Colonic mucosa (tissue), 4 donors: ENCODE results near the gene ZMIZ1. TPM values are rescaled to one million over a fixed set of nuclear protein-coding genes. Genes with fewer than 3 reads are reported as not detected.

Source experiments
- DNase-seq: peaks from one replicate; pipeline ENCODE4 v3.0.0-alpha.2; 2020
- H3K27ac ChIP-seq: fragments of 200-600 bp; one replicate; pipeline ENCODE4 v1.8.0; 2021
- H3K27me3 ChIP-seq: fragments of 200-600 bp; one replicate; pipeline ENCODE4 v1.8.0; 2021
- H3K36me3 ChIP-seq: fragments of 200-600 bp; one replicate; pipeline ENCODE4 v1.8.0; 2021
- H3K4me1 ChIP-seq: fragments of 200-600 bp; one replicate; pipeline ENCODE4 v1.8.0; 2021; ENCODE audit warnings: mild to moderate bottlenecking
- H3K4me3 ChIP-seq: fragments of 200-600 bp; one replicate; pipeline ENCODE4 v1.8.0; 2021
- H3K9ac ChIP-seq, 2 donors: one replicate each; pipeline ENCODE4 v1.7.0; 2013; ENCODE audit warnings: control low read depth in 2 of 2, low read depth in 2 of 2, low read length in 2 of 2
- H3K9me3 ChIP-seq: fragments of 200-600 bp; one replicate; pipeline ENCODE4 v1.8.0; 2021
- intact Hi-C: fragments of 100-400 bp; cut with DNase I; formaldehyde crosslinking; loops from one replicate; pipeline ENCODE4 v1.14.1; 2022
- total RNA-seq, 2 donors: library from RNA; stranded (reverse); fragmentation: NEBNext Ultra II Directional in 1 of 2; extraction: Animal tissue kit (Norgen Biotek cat#: 25700) in 1 of 2; gene quantifications; one replicate each; pipeline ENCODE4 v1.2.1, GENCODE V29; 2021
- TF ChIP-seq, protein P1 (sequence below): fragments of 200-600 bp; IDR thresholded peaks from one replicate; pipeline ENCODE4 v1.8.0; 2022; ENCODE audit warnings: antibody characterized with exemption, mild to moderate bottlenecking
- donor health status: healthy.
- donor health status: DM: no; HTN: no; CAD: no.
- donor health status: DM: no; HTN: no; CAD: no.

The ZMIZ1 gene
- total RNA-seq, 2 donors from 2014 or later = 51.0 to 54.0 TPM

DNA sequence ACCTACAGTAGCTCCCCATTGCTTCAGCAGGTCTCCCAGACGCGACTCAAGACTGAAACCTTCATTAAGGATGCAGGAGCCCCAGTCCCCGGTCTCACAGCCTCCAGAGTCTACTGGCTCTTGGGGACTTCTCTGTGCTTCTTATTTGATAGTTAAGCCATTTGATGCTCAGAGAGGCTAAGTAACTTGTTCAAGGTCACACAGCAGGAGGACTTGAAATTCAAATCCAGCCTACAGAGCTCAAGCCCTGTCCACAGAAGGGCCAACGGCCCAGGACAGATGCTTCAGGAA, 21.2 kb upstream of the ZMIZ1 start:
- TF ChIP-seq, protein P1, sequence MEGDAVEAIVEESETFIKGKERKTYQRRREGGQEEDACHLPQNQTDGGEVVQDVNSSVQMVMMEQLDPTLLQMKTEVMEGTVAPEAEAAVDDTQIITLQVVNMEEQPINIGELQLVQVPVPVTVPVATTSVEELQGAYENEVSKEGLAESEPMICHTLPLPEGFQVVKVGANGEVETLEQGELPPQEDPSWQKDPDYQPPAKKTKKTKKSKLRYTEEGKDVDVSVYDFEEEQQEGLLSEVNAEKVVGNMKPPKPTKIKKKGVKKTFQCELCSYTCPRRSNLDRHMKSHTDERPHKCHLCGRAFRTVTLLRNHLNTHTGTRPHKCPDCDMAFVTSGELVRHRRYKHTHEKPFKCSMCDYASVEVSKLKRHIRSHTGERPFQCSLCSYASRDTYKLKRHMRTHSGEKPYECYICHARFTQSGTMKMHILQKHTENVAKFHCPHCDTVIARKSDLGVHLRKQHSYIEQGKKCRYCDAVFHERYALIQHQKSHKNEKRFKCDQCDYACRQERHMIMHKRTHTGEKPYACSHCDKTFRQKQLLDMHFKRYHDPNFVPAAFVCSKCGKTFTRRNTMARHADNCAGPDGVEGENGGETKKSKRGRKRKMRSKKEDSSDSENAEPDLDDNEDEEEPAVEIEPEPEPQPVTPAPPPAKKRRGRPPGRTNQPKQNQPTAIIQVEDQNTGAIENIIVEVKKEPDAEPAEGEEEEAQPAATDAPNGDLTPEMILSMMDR = no peak
- Histone ChIP-seq H3K4me3 (no peak overlapping the region), H3K27me3 (no peaks in the 10 kb centered on the region), H3K9me3 (no peaks in the 10 kb centered on the region), H3K9ac (no peak overlapping the region), H3K27ac (peak overlapping the region; percentile 50), H3K4me1 (peaks cover 23% of the 10 kb centered on the region), H3K36me3 (no peaks in the 10 kb centered on the region)
- intact Hi-C loops = no loop called here
- no peak for DNase-seq

DNA sequence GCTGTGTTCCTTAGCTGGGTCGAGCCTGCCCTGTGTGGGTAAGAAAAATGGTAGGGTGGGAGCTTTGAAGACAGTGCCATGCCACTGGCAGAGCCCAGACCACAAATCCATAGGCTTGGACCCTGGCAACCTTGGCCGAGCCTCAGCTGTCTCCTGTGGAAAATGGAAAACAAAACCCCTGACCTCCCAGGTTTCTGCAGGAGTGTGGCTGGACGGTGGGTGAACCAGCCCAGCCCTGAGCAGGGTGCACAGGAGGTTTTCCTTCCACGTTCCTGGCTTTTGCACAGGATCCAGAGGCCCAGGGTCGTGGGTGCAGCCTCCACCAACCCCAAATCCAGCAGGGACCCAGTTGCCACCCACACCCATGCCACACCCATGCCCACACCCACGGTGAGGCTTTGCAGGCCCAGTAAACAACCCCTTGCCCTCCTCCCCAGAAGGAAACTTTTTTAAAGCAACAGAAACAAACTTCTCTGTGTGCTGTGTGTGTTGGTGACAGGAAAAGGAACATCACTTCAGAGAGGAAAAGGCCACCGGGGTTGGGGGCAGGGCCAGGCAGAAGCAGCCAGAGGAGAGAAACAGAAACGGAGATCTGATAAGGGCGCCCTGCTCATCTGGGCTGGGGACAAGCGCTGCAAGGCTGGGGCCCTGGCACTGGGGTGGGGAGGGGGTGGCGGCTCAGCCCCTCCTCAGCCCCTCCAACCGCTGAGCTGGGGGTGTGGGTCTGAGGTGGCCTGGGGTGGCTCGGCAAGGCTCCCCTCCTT, 20.7 kb upstream of the ZMIZ1 start:
- intact Hi-C loops = no loop called here
- Histone ChIP-seq H3K4me3 (no peak overlapping the region), H3K4me1 (peaks cover 23% of the 10 kb centered on the region)

DNA sequence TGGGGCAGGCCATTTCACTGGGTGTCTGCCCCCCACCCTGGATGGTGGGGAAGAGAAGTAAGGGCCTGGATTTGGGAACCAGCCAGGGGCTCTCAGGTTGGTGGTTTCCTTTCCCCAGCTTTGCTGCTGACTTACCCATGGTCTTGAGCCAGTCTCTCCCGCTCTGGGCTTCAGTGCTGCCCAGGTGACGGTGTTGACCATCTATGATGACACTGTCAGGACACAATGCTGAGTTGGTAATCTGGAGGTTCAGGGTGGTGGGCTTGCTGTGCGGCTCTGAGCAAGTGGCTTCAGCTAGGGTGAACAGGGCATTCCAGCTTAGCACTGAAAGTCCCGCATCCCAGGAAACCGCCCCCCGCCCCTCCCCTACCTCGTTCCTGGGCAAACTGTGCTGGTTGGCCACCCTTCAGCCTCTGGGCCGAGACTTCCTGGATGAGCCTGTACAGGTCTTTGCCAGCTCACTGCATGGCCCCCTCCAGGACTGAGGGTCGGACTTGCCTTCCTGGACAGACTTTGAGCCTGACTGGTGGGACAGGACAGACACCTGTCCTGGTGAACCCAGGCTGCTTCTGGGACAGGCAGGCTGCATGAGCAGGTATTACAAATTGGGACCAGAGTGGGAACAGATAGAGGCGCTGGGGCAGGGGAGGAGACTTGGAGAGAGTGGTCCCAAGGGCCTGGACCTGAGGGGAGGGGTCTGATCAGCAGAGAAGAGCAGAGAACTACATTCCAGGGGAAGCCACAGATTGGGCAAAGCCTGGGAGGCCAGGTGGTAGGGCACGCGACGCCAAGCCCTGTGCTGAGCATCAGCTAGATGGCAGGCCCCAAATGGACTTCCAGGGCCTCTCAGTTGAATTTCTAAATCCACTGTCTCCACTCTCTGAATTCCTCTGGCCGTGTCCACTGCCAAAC, 19.9 kb upstream of the ZMIZ1 start:
- peaks cover 23% of the 10 kb centered on the region for H3K4me1 ChIP-seq
- peak; percentile 43 for DNase-seq

More for the DNA sequence above, 20.7 kb upstream of the ZMIZ1 start:
- no peaks in the 10 kb centered on the region for H3K36me3 ChIP-seq
- TF ChIP-seq, protein P1 = no peak
- peak overlapping the region; percentile 50 for H3K27ac ChIP-seq
- H3K9me3 ChIP-seq = no peaks in the 10 kb centered on the region
- H3K9ac ChIP-seq = peak overlapping the region; percentile 47 to 54
- DNase-seq = peak; percentile 69
- H3K27me3 ChIP-seq = no peaks in the 10 kb centered on the region

DNA sequence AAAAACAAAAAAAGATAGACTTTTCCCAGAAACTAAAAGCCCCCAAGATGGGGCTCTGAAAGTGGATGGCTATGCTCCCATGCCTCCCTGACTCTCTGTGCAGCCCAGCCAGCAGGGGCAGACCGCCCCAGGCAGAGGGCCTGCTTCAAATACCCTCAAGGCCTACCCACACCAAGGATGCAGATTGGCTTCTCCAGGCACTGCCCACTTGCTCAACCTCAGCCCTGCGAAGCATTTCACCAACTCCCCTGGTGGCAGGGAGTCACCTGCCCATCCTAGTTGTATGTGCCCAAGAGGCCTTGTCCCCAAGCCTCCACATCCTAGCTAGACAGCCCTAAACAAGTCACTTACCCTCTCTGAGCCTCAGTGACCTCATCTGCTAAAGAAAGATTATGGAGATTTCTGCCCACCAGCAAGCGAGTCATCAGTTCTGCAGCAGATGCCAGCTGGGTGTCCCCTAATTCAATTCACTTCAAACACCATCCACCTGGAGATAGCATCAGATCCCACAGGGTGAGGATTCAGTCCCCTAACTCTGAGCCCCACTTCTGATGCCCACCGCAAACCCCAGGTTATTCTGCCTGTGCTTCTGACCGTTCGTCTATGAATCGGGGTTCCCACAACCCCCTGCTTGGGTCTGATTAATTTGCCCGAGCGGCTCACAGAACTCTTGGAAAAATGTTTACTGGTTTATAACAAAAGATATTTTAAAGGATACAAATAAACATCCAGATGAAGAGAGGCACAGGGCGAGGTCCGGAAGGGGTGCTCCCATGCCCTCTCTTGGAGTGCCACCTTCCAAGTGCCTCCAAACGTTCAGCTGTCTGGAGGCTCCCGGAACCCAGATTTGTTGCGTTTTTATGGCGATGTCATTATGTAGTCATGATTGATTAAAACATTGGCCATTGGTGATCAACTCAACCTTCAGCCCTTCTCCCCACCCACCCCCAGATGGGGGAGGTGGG, 18.6 kb upstream of the ZMIZ1 start:
- intact Hi-C loops = no loop called here
- TF ChIP-seq, protein P1 = no peak
- no peaks in the 10 kb centered on the region for H3K36me3 ChIP-seq
- H3K4me3 ChIP-seq = no peak overlapping the region
- H3K27ac ChIP-seq = peak overlapping the region; percentile 54
- H3K9ac ChIP-seq = peak overlapping the region; percentile 14 to 22
- peak; percentile 19 for DNase-seq
- no peaks in the 10 kb centered on the region for H3K27me3 ChIP-seq
- H3K9me3 ChIP-seq = no peaks in the 10 kb centered on the region
- peaks cover 29% of the 10 kb centered on the region for H3K4me1 ChIP-seq

More for the DNA sequence above, 19.9 kb upstream of the ZMIZ1 start:
- TF ChIP-seq, protein P1 = no peak
- no peaks in the 10 kb centered on the region for H3K36me3 ChIP-seq
- H3K9me3 ChIP-seq = no peaks in the 10 kb centered on the region
- no peaks in the 10 kb centered on the region for H3K27me3 ChIP-seq
- no peak overlapping the region for H3K4me3 ChIP-seq
- H3K9ac ChIP-seq = peak overlapping the region; percentile 47 to 54
- peak overlapping the region; percentile 50 for H3K27ac ChIP-seq
- intact Hi-C loops = no loop called here
